ENCODE measurements around the gene TSC22D4. TPM values are rescaled to one million over a fixed set of nuclear protein-coding genes. Genes with fewer than 3 reads are reported as not detected.

Gene TSC22D4
- total RNA-seq, 4 donors from 2014 or later: 26.2 to 51.4 (median 33.1) TPM

DNA sequence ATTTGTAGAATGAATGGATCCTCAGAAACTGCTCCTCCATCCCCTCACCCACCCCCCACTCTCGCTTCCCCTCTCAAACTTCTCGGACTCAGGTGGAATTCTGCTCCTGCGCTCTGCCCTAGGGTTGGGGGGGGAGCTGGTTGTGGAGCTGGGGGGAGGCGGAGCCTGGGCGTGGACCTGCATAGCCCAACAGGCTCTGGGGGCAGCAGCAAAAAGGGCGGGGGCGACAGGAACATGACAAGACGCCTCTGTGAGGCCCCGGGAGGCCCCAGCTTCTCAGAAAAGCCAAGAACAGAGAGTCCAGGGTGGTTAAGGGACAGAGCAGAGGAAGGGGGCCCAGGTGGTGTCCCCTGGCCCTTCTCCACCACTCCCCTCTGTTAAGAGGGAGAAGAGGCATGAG, 3.5 kb downstream of the TSC22D4 start:
- Histone ChIP-seq H3K4me1 (peaks cover 74 to 84% (median 78%) of the 10 kb centered on the region in 4 donors), H3K36me3 (peaks cover 5 to 51% (median 29%) of the 10 kb centered on the region in 4 donors), H3K4me3 (peak overlapping the region; percentile 79 to 100 (median 91)), H3K9me3 (no peaks in the 10 kb centered on the region), H3K27ac (replicated peaks in 1 of 4) (peak overlapping the region; percentile 67 to 97 (median 92)), H3K27me3 (no peaks in the 10 kb centered on the region)
- DNase-seq (ENCODE audit: extremely low spot score): no peak
- WGBS: 32% methylated on average over 9 of the region's 9 CpGs
- intact Hi-C loops (cut with DNase I): loop anchor here (10.0 kb wide), 1 partner anchor 219 kb away; the partner anchor contains the start of gene GIGYF1
- TF ChIP-seq POLR2AphosphoS5 (IDR thresholded peaks at IDR 0.05) (no peak), EP300 (IDR thresholded peaks at IDR 0.05) (no peak), POLR2A (IDR thresholded peaks at IDR 0.05; ENCODE audit: low read depth) (no peak)
- TF ChIP-seq, protein P1, sequence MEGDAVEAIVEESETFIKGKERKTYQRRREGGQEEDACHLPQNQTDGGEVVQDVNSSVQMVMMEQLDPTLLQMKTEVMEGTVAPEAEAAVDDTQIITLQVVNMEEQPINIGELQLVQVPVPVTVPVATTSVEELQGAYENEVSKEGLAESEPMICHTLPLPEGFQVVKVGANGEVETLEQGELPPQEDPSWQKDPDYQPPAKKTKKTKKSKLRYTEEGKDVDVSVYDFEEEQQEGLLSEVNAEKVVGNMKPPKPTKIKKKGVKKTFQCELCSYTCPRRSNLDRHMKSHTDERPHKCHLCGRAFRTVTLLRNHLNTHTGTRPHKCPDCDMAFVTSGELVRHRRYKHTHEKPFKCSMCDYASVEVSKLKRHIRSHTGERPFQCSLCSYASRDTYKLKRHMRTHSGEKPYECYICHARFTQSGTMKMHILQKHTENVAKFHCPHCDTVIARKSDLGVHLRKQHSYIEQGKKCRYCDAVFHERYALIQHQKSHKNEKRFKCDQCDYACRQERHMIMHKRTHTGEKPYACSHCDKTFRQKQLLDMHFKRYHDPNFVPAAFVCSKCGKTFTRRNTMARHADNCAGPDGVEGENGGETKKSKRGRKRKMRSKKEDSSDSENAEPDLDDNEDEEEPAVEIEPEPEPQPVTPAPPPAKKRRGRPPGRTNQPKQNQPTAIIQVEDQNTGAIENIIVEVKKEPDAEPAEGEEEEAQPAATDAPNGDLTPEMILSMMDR (IDR thresholded peaks at IDR 0.05): no peak

DNA sequence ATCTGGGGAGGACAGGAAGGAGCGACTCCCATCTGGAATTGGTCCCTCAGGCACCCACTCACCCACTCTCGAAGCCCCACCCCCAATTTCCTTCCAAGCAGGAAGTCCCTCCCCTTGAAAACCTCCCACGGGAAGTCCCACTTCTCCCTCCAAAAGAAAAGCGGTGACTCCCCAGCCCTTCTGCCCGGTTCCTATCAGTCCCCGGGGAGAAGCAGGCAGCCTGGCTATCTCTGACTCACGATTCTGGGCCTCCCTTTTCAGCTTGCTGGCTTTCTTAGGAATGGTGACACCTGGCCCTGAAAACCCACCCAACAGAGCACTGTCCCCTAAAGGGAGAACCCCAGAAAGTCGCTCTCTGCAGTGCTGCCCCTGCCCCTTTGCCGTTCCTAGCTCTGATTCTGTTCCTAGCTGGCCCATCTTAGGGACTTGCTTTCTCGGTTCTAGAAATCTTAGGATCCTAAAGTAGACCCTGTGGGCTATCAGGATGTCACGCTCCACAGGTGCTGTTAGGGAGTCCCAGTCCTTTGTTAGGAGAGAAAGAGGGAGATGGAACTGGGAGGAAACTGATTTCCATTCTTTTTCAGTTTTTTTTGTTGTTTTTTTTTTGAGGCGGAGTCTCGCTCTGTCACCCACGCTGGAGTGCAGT, 6.0 kb downstream of the TSC22D4 start:
- DNase-seq (ENCODE audit: extremely low spot score): no peak
- WGBS: 52% methylated on average over 14 of the region's 14 CpGs
- Histone ChIP-seq H3K4me3 (no peak overlapping the region), H3K4me1 (peaks cover 70 to 95% (median 89%) of the 10 kb centered on the region in 4 donors), H3K27me3 (no peaks in the 10 kb centered on the region), H3K36me3 (peaks cover 5 to 70% (median 44%) of the 10 kb centered on the region in 4 donors), H3K27ac (replicated peaks in 1 of 4) (peak overlapping the region; percentile 48 to 63 (median 56)), H3K9me3 (no peaks in the 10 kb centered on the region)
- intact Hi-C loops (cut with DNase I): loop anchor here (10.0 kb wide), 1 partner anchor 222 kb away; the partner anchor contains the start of gene GIGYF1
- TF ChIP-seq POLR2A (IDR thresholded peaks at IDR 0.05; ENCODE audit: low read depth) (no peak), POLR2AphosphoS5 (IDR thresholded peaks at IDR 0.05) (no peak), EP300 (IDR thresholded peaks at IDR 0.05) (no peak)
- TF ChIP-seq, protein P1 (IDR thresholded peaks at IDR 0.05): no peak

DNA sequence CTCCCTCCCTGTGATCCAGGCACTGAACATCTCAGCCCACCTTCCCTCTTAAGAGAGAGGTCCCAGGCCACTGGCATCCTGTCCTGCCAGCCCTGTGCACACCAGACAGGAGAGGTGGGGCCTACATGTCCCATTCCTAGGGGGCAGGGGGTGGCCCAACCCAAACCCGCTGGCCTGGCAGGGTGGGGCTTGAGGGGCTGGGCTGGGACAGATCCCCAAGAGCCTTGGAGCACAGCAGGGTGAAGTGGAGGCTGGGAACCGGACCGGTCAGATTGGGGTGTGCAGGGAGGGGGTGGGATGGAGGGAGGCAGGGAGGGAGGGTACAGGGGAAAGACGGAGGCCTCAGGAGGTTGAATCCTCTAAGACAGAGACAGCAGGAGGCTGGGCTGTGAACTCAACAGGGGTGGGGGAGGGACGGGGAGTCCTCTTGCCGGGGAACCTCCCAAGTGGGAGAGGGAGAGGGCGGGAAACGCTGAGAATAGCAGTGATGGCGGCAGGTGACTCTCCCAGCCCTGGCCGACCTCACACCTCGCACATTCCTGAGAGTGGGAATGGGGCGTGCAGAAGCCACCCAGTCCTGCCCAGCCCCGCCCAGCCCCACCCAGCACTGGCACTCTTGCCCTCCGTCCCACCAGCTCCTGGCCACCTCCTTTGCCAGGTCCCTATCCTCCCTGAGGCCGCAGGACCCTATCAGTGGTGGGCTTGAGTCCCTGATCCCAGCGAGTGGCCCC, 6.7 kb downstream of the TSC22D4 start:
- peak overlapping the region; percentile 48 to 63 (median 56) for H3K27ac ChIP-seq (replicated peaks in 1 of 4)
- no peak for DNase-seq (ENCODE audit: extremely low spot score)
- no peak overlapping the region for H3K4me3 ChIP-seq
- 72% methylated on average over 15 of the region's 16 CpGs for WGBS
- peaks cover 5 to 76% (median 51%) of the 10 kb centered on the region in 4 donors for H3K36me3 ChIP-seq
- H3K4me1 ChIP-seq: peaks cover 67 to 95% (median 87%) of the 10 kb centered on the region in 4 donors
- no peaks in the 10 kb centered on the region for H3K9me3 ChIP-seq
- intact Hi-C loops (cut with DNase I): loop anchor here (10.0 kb wide), 1 partner anchor 223 kb away; the partner anchor contains the start of gene GIGYF1
- TF ChIP-seq, protein P1 (IDR thresholded peaks at IDR 0.05): no peak
- TF ChIP-seq POLR2AphosphoS5 (IDR thresholded peaks at IDR 0.05): no peak
- H3K27me3 ChIP-seq: no peaks in the 10 kb centered on the region

DNA sequence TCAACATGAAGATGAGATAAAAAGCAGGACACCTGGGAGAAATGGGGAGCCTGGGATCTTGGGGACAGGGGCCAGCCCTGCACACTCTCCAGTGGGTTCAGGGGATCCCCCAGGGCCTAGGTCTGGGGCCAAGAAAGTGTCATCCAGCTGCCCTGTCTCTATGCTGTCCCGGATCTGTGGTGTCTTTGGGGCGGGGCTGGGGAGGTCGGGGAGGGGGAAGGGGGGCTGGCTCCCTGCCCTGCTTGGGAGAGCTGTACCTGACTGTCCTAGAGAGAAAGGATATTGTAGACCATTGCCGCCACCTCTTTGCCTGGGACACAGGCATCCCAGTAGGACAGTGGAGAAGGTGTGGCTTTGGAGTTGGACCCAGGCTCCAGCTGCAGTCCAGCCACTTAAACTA, 8.0 kb downstream of the TSC22D4 start:
- Histone ChIP-seq H3K4me1 (peaks cover 59 to 95% (median 84%) of the 10 kb centered on the region in 4 donors), H3K27ac (replicated peaks in 1 of 4) (peak overlapping the region in 1 of 4 donors; percentile 26), H3K9me3 (no peaks in the 10 kb centered on the region), H3K4me3 (no peak overlapping the region), H3K27me3 (no peaks in the 10 kb centered on the region), H3K36me3 (peaks cover 5 to 82% (median 59%) of the 10 kb centered on the region in 4 donors)
- WGBS: 87% methylated on average over 3 of the region's 4 CpGs
- no peak for DNase-seq (ENCODE audit: extremely low spot score)
- intact Hi-C loops (cut with DNase I): loop anchor here (2.0 to 10.0 kb wide), 2 partner anchors 86 to 224 kb away; partner anchors contain the start of gene GIGYF1
- no peak for TF ChIP-seq POLR2A (IDR thresholded peaks at IDR 0.05; ENCODE audit: low read depth)
- no peak for TF ChIP-seq EP300 (IDR thresholded peaks at IDR 0.05)
- TF ChIP-seq, protein P1 (IDR thresholded peaks at IDR 0.05): no peak
- no peak for TF ChIP-seq POLR2AphosphoS5 (IDR thresholded peaks at IDR 0.05)
